T-helper 2 cell (primary cell): ENCODE results near the gene MCC.

Experiments used
- DNase-seq, 5 experiments: peaks; one replicate each; pipeline versions ENCODE4 v3.0.0 to v3.0.0-alpha.2; 2012 to 2022

Gene MCC

GRCh38 chr5:113195771-113196170 lies 292.5 kb downstream of the MCC start:
- DNase-seq, result no peak

DNA sequence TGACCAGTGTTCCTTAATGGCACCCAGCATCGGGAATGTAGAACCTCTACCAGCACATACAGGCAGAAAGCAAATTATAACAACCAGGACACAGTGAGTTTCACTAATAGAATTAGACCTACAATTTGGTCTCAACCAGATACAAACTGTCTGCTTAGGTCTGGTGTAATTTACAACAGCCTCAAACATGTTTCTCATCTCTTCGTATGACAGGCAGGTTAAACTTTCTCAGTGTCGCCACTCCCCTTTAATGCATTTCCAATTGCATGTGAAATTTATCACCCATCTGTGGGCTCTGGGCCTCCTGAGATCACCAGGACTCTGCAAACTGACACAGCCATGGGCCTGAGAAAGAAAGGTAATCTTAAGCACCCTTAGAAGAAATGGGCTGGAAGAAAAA lies 293.0 kb downstream of the MCC start:
- DNase-seq, result no peak

DNA sequence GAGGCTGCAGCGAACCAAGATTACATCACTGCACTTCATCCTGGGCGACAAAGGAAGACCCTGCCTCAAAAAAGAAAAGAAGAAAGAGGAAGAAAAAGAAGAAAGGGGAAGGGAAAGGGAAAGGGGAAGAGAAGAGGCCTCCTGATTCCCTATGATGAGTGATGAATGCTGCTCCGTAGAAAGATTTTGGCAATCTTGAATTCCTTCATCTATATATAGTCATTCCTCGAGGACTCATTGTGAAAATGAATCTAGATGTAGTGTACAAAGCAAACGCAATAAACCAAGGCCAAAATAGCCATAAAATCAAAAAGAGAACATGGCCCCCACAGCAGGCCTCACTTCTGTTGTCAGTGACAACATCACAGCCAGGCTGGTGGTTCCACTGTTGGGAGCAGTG lies 293.7 kb downstream of the MCC start:
- DNase-seq, result no peak

GRCh38 chr5:113194125-113194524 lies 294.1 kb downstream of the MCC start:
- DNase-seq, result no peak

DNA sequence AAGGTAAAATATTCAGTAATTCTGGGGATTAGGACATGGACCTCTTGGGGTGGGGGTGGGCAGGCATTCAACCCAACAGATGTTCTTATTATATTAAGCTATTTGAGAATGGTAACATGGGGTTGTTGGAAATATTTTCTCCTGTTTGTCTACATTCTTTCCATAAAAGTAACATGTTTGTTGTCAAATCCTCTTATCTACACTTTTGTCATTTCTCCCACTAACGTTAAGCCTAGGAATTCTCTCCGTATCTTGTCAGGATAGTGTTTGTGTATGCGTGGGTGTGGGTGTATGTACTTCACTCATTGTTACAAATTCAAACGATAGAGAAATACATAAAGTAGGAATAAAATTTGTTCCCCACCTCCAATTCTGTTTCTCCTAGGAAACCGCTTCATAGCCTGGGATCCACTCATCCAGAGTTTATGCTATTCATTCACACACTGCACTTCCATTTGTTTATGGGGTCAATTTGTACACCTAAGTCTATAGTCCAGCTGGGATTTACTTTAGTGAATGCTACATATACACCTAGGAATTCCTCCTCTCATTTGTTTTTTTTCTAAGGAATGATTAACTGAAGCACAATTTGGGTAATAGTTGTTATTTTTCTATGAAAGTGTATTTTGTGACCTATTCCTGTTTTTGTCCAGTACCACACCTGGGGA lies 294.8 kb downstream of the MCC start:
- DNase-seq, result no peak

DNA sequence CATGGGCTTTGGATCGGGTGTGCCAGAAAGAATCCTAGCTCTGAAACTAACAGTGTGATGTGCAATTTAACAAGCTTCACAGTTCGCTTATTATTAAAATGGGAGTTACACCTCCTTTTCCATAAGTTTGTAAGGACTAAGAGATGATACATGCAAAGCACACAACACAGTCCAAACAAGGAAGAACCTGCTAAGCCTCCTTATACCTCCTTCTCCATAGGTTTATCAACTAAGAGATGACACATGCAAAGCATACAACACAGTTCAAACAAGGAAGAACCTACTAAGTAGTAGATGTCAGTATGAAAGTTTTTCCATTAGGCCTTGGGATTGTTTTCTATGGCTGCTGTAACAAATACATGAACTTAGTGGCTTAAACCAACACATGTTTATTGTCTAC lies 295.7 kb downstream of the MCC start:
- no peak for DNase-seq

DNA sequence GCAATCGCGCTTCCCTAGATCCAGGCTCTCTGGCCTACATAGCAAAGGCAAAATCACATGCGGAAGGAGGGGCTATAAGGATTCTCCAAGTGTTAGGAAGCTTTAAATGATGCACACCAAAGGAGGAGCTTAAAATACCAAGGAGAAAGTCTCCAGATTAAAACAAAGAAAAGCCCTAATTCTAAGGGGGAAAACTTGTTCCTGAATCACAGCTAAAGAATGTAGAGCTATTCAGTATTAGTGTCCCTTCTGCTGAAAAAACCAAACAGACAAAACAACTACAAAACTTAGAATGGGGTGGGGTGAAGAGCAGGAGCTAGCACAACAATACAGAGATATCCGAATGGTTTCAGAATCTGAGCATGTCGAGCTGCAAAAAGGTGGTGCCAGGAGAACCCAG lies 297.9 kb downstream of the MCC start:
- no peak for DNase-seq

- DNase-seq, result no peak
Observed at GRCh38 chr5:113189291-113189690, 299.0 kb downstream of the MCC start.

- DNase-seq, result no peak
Observed at GRCh38 chr5:113188436-113188835, 299.8 kb downstream of the MCC start.

DNA sequence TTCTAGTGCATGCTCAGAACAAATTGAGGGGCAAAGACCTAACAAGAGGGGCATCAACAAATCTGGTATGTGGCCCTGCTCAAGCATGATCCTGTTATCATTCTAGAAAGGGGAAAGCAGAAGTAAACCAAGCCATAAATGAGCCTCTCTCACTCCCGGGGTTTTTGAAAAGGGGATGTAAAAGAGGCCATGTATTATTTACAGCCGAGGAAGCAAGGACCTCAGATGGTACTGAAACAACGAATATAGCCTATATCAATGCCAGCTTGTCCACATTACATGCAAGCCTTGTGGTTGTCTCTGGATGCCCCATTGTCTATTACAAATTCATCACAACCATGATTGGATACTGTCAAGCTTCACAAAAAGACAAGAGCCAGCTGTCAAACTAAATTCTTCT lies 300.3 kb downstream of the MCC start:
- no peak for DNase-seq

DNA sequence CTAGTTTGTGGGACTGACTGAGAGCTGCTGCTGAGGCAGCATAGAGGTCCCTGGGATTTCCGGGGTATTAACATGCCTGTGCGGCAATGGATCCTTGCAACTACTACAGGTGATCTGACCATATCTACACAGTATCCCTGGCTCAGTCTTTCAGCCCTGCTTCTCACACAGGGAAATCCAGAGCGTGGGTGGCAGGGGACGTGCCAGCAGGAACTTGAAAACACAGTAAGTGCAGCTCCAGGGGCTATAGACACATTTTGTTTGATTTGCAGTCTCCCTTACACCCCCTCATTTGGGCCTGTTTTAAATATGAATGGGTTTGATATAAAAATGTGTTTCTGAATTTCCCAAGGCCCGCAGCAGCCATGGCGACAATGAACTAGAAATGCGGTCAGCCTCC lies 302.2 kb downstream of the MCC start:
- DNase-seq, result no peak

- no peak for DNase-seq
Observed at GRCh38 chr5:113183694-113184093, 304.6 kb downstream of the MCC start.

GRCh38 chr5:113182658-113183344 lies 305.5 kb downstream of the MCC start:
- DNase-seq, result no peak

- peak in 1 of 5 experiments; percentile 27 for DNase-seq
Observed at GRCh38 chr5:113181853-113182490, 306.3 kb downstream of the MCC start.

DNA sequence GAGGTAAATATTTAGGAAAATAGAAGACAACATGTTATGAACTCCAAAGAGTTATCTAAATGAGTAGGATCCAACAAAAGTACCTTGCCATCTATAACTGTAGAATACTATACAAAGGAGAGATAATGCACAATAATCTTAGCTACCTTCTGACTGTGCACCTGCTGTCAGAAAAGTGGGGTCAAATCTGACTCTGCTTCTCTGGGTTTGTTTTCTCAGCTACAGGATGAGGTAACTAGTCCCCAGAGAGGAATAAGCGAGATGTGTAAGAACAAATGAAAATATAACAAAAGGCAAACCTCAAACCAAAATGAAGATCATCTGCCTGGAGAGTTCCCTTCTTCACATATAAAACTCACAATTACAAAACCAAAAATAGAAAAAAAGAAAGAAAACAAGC lies 306.8 kb downstream of the MCC start:
- peak in 1 of 5 experiments; percentile 9 for DNase-seq

GRCh38 chr5:113179156-113179555 lies 309.1 kb downstream of the MCC start:
- no peak for DNase-seq

DNA sequence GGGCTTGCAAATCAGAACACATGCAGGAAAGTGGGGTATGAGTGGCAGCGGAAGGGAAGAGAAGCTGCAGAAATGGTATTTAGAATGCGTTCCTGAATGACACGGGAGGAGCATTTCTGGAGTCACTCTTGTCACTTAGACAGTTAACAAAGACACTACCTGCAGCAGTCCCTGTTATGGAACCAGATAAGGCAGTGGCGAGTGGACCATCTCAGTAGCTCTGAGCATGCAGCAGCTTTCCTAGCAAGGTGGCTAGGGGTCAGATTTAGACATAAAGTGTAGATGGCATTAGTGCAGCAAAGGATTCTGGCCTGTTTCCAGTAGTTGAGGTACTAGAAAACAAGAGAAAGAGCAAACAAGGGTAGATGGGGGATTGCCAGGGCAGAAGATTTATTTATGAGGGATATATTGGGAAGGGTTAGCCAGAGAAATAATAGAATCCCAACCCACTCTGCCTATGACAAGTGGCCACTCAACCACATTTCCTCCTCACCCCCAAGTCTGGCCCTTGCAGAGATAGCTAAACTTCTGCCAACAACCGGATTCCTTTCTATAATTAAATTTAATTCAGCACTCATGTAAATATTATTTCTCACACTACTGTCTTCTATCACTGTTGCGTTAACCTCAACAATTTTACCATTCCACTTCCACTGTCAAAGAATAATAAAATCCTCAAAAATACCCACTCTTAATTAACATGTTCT lies 310.0 kb downstream of the MCC start:
- DNase-seq, result no peak

- DNase-seq, result no peak
Observed at GRCh38 chr5:113177225-113177624, 311.0 kb downstream of the MCC start.

DNA sequence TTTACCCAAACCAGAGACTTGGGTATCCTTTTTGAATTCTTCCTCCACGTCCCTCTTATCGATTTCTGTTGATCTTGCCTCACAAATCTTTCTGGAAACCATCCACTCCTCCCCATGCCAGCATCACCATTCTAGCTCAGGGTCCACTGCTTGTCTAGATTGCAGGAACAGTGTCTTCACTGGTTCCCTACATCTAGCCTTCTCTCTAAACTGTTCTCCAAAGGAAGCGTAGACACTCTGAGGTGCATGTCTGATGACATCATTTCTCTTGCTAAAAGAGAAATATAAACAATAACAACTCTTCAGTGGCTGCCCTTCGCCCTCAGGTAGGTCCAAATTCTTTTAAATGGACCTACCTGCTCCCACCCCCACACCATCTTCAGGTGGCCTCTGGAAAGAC lies 311.5 kb downstream of the MCC start:
- DNase-seq, result no peak

- no peak for DNase-seq
Observed at GRCh38 chr5:113176196-113176595, 312.1 kb downstream of the MCC start.

DNA sequence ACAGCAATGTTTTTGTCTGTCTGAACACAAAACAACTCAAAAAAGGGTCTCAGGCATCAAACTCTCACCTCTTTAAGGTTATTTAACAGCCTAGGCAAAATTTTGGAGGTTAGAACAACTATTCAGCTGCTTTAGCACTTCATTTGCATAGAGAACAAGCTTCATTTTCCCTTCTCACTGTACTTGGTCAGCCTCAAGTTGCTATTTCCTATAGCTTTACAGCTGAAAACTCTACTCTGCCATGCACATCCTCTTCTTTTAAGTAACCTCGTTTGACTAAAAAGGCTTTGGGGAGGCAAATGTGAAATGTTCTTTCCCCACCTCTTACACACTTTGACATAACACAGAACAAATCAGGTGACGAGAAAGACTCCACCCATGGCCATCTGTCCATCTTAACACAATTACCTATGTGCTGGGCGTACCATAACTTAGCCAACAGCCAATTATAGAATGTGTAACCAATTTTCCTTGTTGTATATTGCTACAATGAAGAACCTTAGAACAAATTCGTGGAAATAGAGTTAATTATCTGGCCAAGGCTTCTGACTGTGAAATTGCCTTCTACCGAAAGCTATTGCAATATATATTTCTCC lies 315.9 kb downstream of the MCC start:
- DNase-seq, result no peak

- peak in 1 of 5 experiments; percentile 40 for DNase-seq
Observed at GRCh38 chr5:113171520-113171919, 316.7 kb downstream of the MCC start.

- no peak for DNase-seq
Observed at GRCh38 chr5:113170707-113171106, 317.5 kb downstream of the MCC start.
